Amniotic stem cell (primary cell): ENCODE results near the gene SEC14L2.

Experiments
- DNase-seq: peaks from one replicate; lab custom pipeline; 2025; lab: John Stamatoyannopoulos, UW

Gene SEC14L2

GRCh38 chr22:30396871-30397655 lies at the start of gene SEC14L2:
Gene SEC14L2, plus strand, starts transcription at chr22:30397018. Its CDS starts 99 bp downstream, at chr22:30397117.
- peak; percentile 19 for DNase-seq

GRCh38 chr22:30347255-30347892 lies 49.4 kb upstream of the SEC14L2 start:
- DNase-seq, result no peak

- no peak for DNase-seq
Measured at GRCh38 chr22:30348404-30348803, 48.4 kb upstream of the SEC14L2 start.

- DNase-seq, result no peak
Measured at GRCh38 chr22:30348809-30349208, 48.0 kb upstream of the SEC14L2 start.

- no peak for DNase-seq
Measured at GRCh38 chr22:30351226-30351625, 45.6 kb upstream of the SEC14L2 start.

- DNase-seq, result no peak
Measured at GRCh38 chr22:30354644-30355043, 42.2 kb upstream of the SEC14L2 start.

- DNase-seq, result peak; percentile 92
Measured at GRCh38 chr22:30356449-30357235, 40.2 kb upstream of the SEC14L2 start, which contains the start of the genes CCDC157 and SF3A1. Gene CCDC157, plus strand, starts transcription at chr22:30357007. Its CDS starts 8,994 bp downstream, at chr22:30366001. Gene SF3A1, minus strand, starts transcription at chr22:30356894. Its CDS starts 102 bp downstream, at chr22:30356792.

- no peak for DNase-seq
Measured at GRCh38 chr22:30357236-30357570, 39.6 kb upstream of the SEC14L2 start.

- no peak for DNase-seq
Measured at GRCh38 chr22:30357650-30358215, 39.1 kb upstream of the SEC14L2 start.

GRCh38 chr22:30358541-30358940 lies 38.3 kb upstream of the SEC14L2 start:
- DNase-seq, result no peak

GRCh38 chr22:30361916-30362650 lies 34.7 kb upstream of the SEC14L2 start:
- no peak for DNase-seq

- DNase-seq, result no peak
Measured at GRCh38 chr22:30362651-30363281, 34.1 kb upstream of the SEC14L2 start.

- no peak for DNase-seq
Measured at GRCh38 chr22:30365891-30366290, 30.9 kb upstream of the SEC14L2 start.

- DNase-seq, result no peak
Measured at GRCh38 chr22:30368420-30368819, 28.4 kb upstream of the SEC14L2 start.

GRCh38 chr22:30370641-30371230 lies 26.1 kb upstream of the SEC14L2 start:
- no peak for DNase-seq

GRCh38 chr22:30371321-30371720 lies 25.5 kb upstream of the SEC14L2 start:
- no peak for DNase-seq

GRCh38 chr22:30371981-30372380 lies 24.8 kb upstream of the SEC14L2 start:
- no peak for DNase-seq

- DNase-seq, result no peak
Measured at GRCh38 chr22:30372915-30373314, 23.9 kb upstream of the SEC14L2 start.

GRCh38 chr22:30373331-30374325 lies 23.2 kb upstream of the SEC14L2 start:
- DNase-seq, result no peak
